Activated B cell treated with CpG ODN at 0.5 μM for 24 hours (primary cell): ENCODE measurements around the gene AQP9. TPM values are rescaled to one million over a fixed set of nuclear protein-coding genes. Genes with fewer than 3 reads are reported as not detected.
"Not testable (repeated sequence)": the region's sequence is repeated elsewhere in the genome, so short reads cannot be mapped to it uniquely, and the experiment has no call there.

Source experiments
- ATAC-seq: fragments of 200-7000 bp; cut with Tn5 transposase; one replicate; pipeline ENCODE4 v1.10.0; 2021; ENCODE audit warnings: low read depth, mild to moderate bottlenecking, moderate library complexity
- CTCF ChIA-PET: fragments of 350-600 bp; sonication (Branson Sonifier 250); formaldehyde crosslinking; loops from one replicate; lab custom pipeline; 2021; ENCODE audit warnings: antibody characterized with exemption; lab: Charles Lee
- POLR2A ChIA-PET: fragments of 350-600 bp; sonication (Branson Sonifier 250); formaldehyde crosslinking; loops from one replicate; lab custom pipeline; 2021; ENCODE audit warnings: antibody characterized with exemption; lab: Charles Lee
- DNase-seq: peaks from one replicate; pipeline ENCODE4 v3.0.0; 2022
- H3K27ac Mint-ChIP-seq: one replicate; pipeline ENCODE4 v1.8.0; 2020; ENCODE audit warnings: mixed read lengths
- H3K27me3 Mint-ChIP-seq: one replicate; pipeline ENCODE4 v1.8.0; 2021; ENCODE audit warnings: mixed read lengths
- H3K36me3 Mint-ChIP-seq: one replicate; pipeline ENCODE4 v1.8.0; 2021; ENCODE audit warnings: low read depth, mixed read lengths
- H3K4me1 Mint-ChIP-seq: one replicate; pipeline ENCODE4 v1.8.0; 2021; ENCODE audit warnings: mixed read lengths
- H3K4me3 Mint-ChIP-seq: one replicate; pipeline ENCODE4 v1.8.0; 2020; ENCODE audit warnings: mild to moderate bottlenecking, mixed read lengths
- H3K9me3 Mint-ChIP-seq: one replicate; pipeline ENCODE4 v1.8.0; 2020; ENCODE audit warnings: mixed read lengths
- intact Hi-C: fragments of 100-400 bp; cut with micrococcal nuclease; formaldehyde crosslinking; loops from one replicate; pipeline ENCODE4 v1.15.1; 2024
- total RNA-seq: library from RNA; stranded (reverse); gene quantifications from 2 replicates; pipeline ENCODE4 v1.2.3, GENCODE V29; 2022
- TF ChIP-seq, protein P1 (sequence below): fragments of 200-600 bp; IDR thresholded peaks from one replicate; pipeline ENCODE4 v1.8.0; 2022; ENCODE audit warnings: antibody characterized with exemption, mild to moderate bottlenecking

The AQP9 gene
- total RNA-seq, 1 donor from 2014 or later, result not detected

DNA sequence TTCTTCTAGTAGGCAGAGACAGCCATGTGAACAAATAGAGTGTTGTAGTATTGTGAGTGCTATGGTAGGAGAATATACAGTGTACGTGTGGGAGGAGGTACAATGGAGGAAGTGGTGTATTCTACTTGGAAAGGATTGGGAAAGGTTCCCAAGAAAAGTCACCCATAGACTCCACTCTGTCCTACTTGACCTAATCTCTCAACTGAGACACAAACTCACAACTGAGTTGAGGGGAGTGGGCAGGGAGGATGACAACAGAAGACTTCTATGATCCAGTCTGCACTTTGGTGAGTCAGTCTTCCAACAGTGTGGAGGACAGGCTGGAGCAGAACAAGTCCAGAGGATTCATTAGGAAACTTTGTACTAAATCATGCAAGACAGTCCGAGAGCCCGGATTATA, 28.8 kb upstream of the AQP9 start:
- no peaks in the 10 kb centered on the region for H3K4me1 Mint-ChIP-seq
- no peak overlapping the region for H3K4me3 Mint-ChIP-seq
- TF ChIP-seq, protein P1, sequence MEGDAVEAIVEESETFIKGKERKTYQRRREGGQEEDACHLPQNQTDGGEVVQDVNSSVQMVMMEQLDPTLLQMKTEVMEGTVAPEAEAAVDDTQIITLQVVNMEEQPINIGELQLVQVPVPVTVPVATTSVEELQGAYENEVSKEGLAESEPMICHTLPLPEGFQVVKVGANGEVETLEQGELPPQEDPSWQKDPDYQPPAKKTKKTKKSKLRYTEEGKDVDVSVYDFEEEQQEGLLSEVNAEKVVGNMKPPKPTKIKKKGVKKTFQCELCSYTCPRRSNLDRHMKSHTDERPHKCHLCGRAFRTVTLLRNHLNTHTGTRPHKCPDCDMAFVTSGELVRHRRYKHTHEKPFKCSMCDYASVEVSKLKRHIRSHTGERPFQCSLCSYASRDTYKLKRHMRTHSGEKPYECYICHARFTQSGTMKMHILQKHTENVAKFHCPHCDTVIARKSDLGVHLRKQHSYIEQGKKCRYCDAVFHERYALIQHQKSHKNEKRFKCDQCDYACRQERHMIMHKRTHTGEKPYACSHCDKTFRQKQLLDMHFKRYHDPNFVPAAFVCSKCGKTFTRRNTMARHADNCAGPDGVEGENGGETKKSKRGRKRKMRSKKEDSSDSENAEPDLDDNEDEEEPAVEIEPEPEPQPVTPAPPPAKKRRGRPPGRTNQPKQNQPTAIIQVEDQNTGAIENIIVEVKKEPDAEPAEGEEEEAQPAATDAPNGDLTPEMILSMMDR, result no peak
- H3K27ac Mint-ChIP-seq, result no peak overlapping the region
- peaks cover 18% of the 10 kb centered on the region for H3K27me3 Mint-ChIP-seq
- DNase-seq (no peak), ATAC-seq (no peak)
- intact Hi-C loops, result no loop called here
- H3K9me3 Mint-ChIP-seq, result no peaks in the 10 kb centered on the region
- H3K36me3 Mint-ChIP-seq, result no peaks in the 10 kb centered on the region
- ChIA-PET CTCF (no interaction called here), POLR2A (no interaction called here)

GRCh38 chr15:58110999-58111717, 27.0 kb upstream of the AQP9 start:
- Mint-ChIP-seq H3K4me1 (no peaks in the 10 kb centered on the region), H3K27ac (no peak overlapping the region), H3K36me3 (no peaks in the 10 kb centered on the region), H3K4me3 (no peak overlapping the region), H3K27me3 (peaks cover 17% of the 10 kb centered on the region), H3K9me3 (no peaks in the 10 kb centered on the region)
- ChIA-PET CTCF (no interaction called here), POLR2A (no interaction called here)
- intact Hi-C loops, result no loop called here
- DNase-seq, result no peak
- ATAC-seq, result no peak
- TF ChIP-seq, protein P1, result no peak

DNA sequence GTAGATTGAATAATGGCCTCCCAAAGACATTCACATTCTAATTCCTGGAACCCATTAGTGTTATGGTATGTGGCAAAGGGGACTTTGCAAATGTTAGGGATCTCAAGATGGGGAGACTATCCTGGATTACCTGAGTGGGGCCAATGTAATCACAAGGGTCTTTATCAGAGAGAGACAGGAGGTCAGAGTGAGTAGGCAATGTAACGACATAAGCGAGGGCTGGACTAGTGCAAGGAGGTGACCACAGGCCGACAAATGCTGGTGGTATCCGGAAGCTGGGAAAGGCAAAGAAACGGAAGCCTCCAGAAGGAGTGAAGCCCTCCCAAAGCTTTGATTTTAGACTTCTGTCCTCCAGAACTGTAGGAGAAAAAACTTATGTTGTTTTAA, 26.5 kb upstream of the AQP9 start:
- TF ChIP-seq, protein P1, result no peak
- Mint-ChIP-seq H3K9me3 (no peaks in the 10 kb centered on the region), H3K4me1 (no peaks in the 10 kb centered on the region), H3K27ac (no peak overlapping the region), H3K4me3 (no peak overlapping the region), H3K36me3 (no peaks in the 10 kb centered on the region), H3K27me3 (peaks cover 17% of the 10 kb centered on the region)
- POLR2A ChIA-PET, result no interaction called here
- no peak for ATAC-seq
- CTCF ChIA-PET, result no interaction called here
- no peak for DNase-seq
- intact Hi-C loops, result no loop called here

DNA sequence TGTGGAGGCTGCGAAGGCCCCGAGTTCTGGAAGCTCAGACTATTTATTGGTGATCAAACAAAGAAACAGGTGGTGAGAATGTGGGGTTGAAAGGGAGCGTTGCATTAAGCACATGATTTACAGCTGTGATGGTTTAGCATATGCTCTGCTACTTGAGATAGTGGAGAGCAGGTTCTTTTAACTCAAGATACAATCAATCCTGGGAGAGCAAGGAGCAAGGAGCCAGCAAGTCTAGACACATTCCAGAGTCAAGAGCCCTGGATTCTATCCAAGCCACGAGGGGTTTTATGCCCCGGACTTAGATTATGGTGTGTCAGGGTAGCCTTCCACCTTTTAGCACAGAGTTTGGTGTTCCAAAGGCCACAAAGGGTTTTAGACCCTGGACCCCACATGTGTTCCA, 24.8 kb upstream of the AQP9 start:
- ATAC-seq, H3K27ac Mint-ChIP-seq, H3K36me3 Mint-ChIP-seq, CTCF ChIA-PET, H3K9me3 Mint-ChIP-seq, H3K4me1 Mint-ChIP-seq, intact Hi-C loops, H3K4me3 Mint-ChIP-seq, DNase-seq, POLR2A ChIA-PET: not testable (repeated sequence)
- peaks cover 13% of the 10 kb centered on the region for H3K27me3 Mint-ChIP-seq

DNA sequence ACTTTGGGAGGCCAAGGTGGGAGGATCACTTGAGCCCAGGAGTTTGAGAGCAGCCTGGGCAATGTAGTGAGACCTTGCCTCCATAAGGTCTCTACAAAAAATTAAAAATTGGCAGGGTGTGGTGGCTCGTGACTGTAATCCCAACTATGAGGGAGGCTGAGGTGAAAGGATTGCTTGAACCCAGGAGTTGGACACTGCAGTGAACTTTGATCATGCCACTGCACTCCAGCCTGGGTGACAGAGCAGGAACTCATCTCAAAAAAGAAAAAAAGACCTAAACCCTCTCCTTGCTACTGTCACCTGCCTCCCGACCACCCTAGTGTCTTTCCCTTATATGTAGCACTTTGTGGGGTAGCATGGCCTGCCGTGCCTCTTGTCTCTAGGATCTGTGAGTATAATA, 23.8 kb upstream of the AQP9 start:
- H3K27ac Mint-ChIP-seq, result no peak overlapping the region
- ATAC-seq (no peak), DNase-seq (no peak)
- no peaks in the 10 kb centered on the region for H3K4me1 Mint-ChIP-seq
- ChIA-PET POLR2A (no interaction called here), CTCF (no interaction called here)
- H3K27me3 Mint-ChIP-seq, result peaks cover 13% of the 10 kb centered on the region
- intact Hi-C loops, result no loop called here
- TF ChIP-seq, protein P1, result no peak
- H3K4me3 Mint-ChIP-seq, result no peak overlapping the region
- no peaks in the 10 kb centered on the region for H3K36me3 Mint-ChIP-seq
- no peaks in the 10 kb centered on the region for H3K9me3 Mint-ChIP-seq

GRCh38 chr15:58114812-58115211, 23.4 kb upstream of the AQP9 start:
- no peak for ATAC-seq
- CTCF ChIA-PET, result no interaction called here
- H3K9me3 Mint-ChIP-seq, result no peaks in the 10 kb centered on the region

More at GRCh38 chr15:58114812-58115211, 23.4 kb upstream of the AQP9 start:
- TF ChIP-seq, protein P1, result no peak
- H3K27me3 Mint-ChIP-seq, result peaks cover 13% of the 10 kb centered on the region
- no peak overlapping the region for H3K27ac Mint-ChIP-seq
- no peaks in the 10 kb centered on the region for H3K36me3 Mint-ChIP-seq
- DNase-seq, result no peak
- intact Hi-C loops, result no loop called here
- H3K4me3 Mint-ChIP-seq, result no peak overlapping the region
- no peaks in the 10 kb centered on the region for H3K4me1 Mint-ChIP-seq
- POLR2A ChIA-PET, result no interaction called here
